Upper lobe of right lung (tissue), 1 donor: ENCODE results near the gene RAP1GAP2. TPM values are rescaled to one million over a fixed set of nuclear protein-coding genes. Genes with fewer than 3 reads are reported as not detected.
A peak's percentile ranks its signal among the peaks of the same experiment; 100 is the strongest.

Experiments used
- ATAC-seq: fragments of 200-7000 bp; cut with Tn5 transposase; one replicate; pipeline ENCODE4 v1.9.1; 2020; ENCODE audit warnings: mild to moderate bottlenecking, moderate library complexity
- DNase-seq: peaks from one replicate; pipeline ENCODE4 v3.0.0-alpha.2; 2020
- H3K27ac ChIP-seq: fragments of 200-600 bp; one replicate; pipeline ENCODE4 v1.8.0; 2022
- H3K27me3 ChIP-seq: fragments of 200-600 bp; one replicate; pipeline ENCODE4 v1.8.0; 2022; ENCODE audit warnings: mild to moderate bottlenecking
- H3K36me3 ChIP-seq: fragments of 200-600 bp; one replicate; pipeline ENCODE4 v1.8.0; 2022
- H3K4me1 ChIP-seq: fragments of 200-600 bp; one replicate; pipeline ENCODE4 v1.8.0; 2022
- H3K4me3 ChIP-seq: fragments of 200-600 bp; one replicate; pipeline ENCODE4 v1.8.0; 2022; ENCODE audit warnings: mild to moderate bottlenecking
- H3K9me3 ChIP-seq: fragments of 200-600 bp; one replicate; pipeline ENCODE4 v1.8.0; 2022
- CTCF ChIP-seq: fragments of 200-600 bp; IDR thresholded peaks from one replicate; pipeline ENCODE4 v1.8.0; 2022; ENCODE audit warnings: antibody characterized with exemption
- intact Hi-C: fragments of 100-400 bp; cut with DNase I; formaldehyde crosslinking; loops from one replicate; pipeline ENCODE4 v1.11.0; 2022
- total RNA-seq: library from RNA; stranded (reverse); fragmentation: NEBNext Ultra II Directional; extraction: Animal tissue kit (Norgen Biotek cat#: 25700); gene quantifications from one replicate; pipeline ENCODE4 v1.2.1, GENCODE V29; 2021
- donor health status: DM: no; HTN: yes; CAD: no; lungs with severe emphysema.

The RAP1GAP2 gene
- total RNA-seq, 1 donor from 2014 or later, result 16.1 TPM

GRCh38 chr17:3033248-3033640, 237.0 kb downstream of the RAP1GAP2 start:
- no peaks in the 10 kb centered on the region for H3K9me3 ChIP-seq
- intact Hi-C loops, result no loop called here
- no peaks in the 10 kb centered on the region for H3K36me3 ChIP-seq
- peak; percentile 62 for DNase-seq
- no peak overlapping the region for H3K27ac ChIP-seq
- no peak for ATAC-seq
- peaks cover 14% of the 10 kb centered on the region for H3K27me3 ChIP-seq
- no peaks in the 10 kb centered on the region for H3K4me1 ChIP-seq
- no peak overlapping the region for H3K4me3 ChIP-seq
- no peak for TF ChIP-seq CTCF

- no peak for TF ChIP-seq CTCF
- DNase-seq, result peak; percentile 53
Measured at GRCh38 chr17:3033741-3034577, 237.7 kb downstream of the RAP1GAP2 start.

GRCh38 chr17:3034578-3034920, 238.3 kb downstream of the RAP1GAP2 start:
- peaks cover 14% of the 10 kb centered on the region for H3K27me3 ChIP-seq
- no peaks in the 10 kb centered on the region for H3K4me1 ChIP-seq
- no peak overlapping the region for H3K4me3 ChIP-seq
- H3K9me3 ChIP-seq, result no peaks in the 10 kb centered on the region
- no peak for TF ChIP-seq CTCF
- H3K27ac ChIP-seq, result no peak overlapping the region
- ATAC-seq, result peak; percentile 17
- H3K36me3 ChIP-seq, result no peaks in the 10 kb centered on the region
- DNase-seq, result peak; percentile 57
- intact Hi-C loops, result no loop called here

More at GRCh38 chr17:3033741-3034577, 237.7 kb downstream of the RAP1GAP2 start:
- no peaks in the 10 kb centered on the region for H3K36me3 ChIP-seq
- peak; percentile 23 for ATAC-seq
- intact Hi-C loops, result no loop called here
- H3K9me3 ChIP-seq, result no peaks in the 10 kb centered on the region
- no peak overlapping the region for H3K27ac ChIP-seq
- no peaks in the 10 kb centered on the region for H3K4me1 ChIP-seq
- no peak overlapping the region for H3K4me3 ChIP-seq
- H3K27me3 ChIP-seq, result peaks cover 14% of the 10 kb centered on the region

GRCh38 chr17:3035256-3035967, 239.2 kb downstream of the RAP1GAP2 start:
- intact Hi-C loops, result no loop called here
- Histone ChIP-seq H3K9me3 (no peaks in the 10 kb centered on the region), H3K27me3 (peaks cover 14% of the 10 kb centered on the region), H3K27ac (no peak overlapping the region), H3K4me1 (no peaks in the 10 kb centered on the region), H3K36me3 (no peaks in the 10 kb centered on the region), H3K4me3 (no peak overlapping the region)
- TF ChIP-seq CTCF, result no peak
- DNase-seq (peak; percentile 33), ATAC-seq (no peak)

- no peaks in the 10 kb centered on the region for H3K36me3 ChIP-seq
- H3K27ac ChIP-seq, result no peak overlapping the region
- TF ChIP-seq CTCF, result no peak
- no peaks in the 10 kb centered on the region for H3K4me1 ChIP-seq
- ATAC-seq (no peak), DNase-seq (no peak)
- H3K9me3 ChIP-seq, result no peaks in the 10 kb centered on the region
- intact Hi-C loops, result no loop called here
- no peak overlapping the region for H3K4me3 ChIP-seq
- H3K27me3 ChIP-seq, result peaks cover 14% of the 10 kb centered on the region
Measured at GRCh38 chr17:3035968-3036280, 239.7 kb downstream of the RAP1GAP2 start.
